ENCODE results near the gene ZNF324.
"Not testable (repeated sequence)": the region's sequence is repeated elsewhere in the genome, so short reads cannot be mapped to it uniquely, and the experiment has no call there.

Gene ZNF324

DNA sequence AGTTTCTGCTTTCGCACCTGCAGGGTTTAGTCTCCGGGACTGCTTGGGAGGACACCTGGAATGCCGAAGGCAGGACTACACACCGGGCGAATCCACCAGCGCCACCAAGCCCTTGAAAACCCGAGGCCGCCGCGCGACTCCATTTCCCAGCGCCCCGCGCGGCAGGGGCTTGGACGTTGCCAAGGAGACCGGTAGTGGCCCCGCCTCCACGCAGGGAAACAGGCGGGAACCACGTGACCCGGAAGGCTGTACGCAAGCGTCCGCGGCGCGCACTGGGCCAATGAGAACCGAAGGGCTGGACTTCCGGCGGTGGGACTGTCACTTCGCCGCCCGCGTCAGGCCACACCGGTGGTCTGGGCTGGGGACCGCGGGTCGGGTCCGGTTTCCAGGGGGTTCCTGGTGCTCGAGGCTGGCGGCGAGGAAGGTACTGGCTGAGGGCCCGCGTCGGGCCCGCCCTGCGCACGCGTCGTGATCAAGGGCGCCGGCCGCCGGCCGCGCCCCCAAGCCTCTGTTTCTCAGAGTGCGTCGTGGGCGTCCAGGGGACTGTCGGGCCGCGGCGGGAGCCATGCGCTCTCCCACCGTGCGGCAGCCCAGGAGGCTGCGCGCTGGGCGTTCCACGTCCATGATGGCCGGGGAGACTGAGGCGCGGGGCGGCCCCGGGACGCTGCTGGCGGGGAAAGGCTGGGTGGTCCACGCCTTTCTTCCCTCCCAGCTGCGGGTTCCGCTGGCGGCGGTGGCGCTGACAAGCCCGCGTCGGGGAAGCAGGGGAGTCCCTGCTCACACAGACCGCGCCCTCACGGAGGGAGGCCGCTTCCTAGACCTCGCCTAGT is at the start of gene ZNF324:
Gene ZNF324 (plus strand): TSS at position 321 of the 830 bp plus-strand sequence. CDS start 2,106 bp downstream, outside the sequence.
- peak; percentile 97 to 98 for ATAC-seq

DNA sequence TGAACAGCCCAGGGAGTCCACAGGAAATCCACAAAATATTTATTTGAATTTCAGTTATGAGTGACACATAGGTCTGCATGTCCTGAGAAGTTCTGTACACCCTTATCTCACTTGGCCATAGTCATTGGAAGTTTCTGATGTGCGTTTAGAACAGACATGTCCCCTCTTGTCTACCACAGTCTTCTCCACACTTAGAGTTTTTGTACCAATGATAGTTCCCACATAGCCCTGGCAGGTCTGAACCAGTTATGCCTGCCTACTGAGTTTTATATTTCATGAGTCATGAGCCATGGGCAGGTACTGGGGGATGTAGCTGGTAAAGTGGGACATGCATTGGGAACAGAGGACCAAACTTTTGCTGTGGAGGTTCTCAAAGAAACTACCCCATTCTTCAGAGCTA is 38.3 kb upstream of the ZNF324 start:
- ATAC-seq: no peak

DNA sequence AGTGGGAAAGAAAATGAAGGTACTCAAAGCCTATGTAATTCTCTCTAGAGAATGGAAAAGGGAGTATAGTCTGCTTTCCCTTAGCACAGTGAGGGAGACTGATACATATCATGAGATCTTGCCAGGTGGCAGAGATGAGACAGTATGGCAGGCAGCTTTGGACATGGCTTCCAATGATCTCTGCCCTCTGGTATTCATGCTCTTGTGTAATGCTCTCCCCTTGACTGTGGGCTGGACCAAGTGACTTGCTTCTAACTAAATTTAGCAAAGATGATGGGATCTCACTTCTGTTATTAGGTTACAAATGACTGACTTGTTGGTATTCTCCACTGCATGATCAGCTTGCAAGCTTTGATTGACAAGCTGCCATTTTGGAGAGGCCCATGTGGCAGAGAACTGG is 37.1 kb upstream of the ZNF324 start:
- no peak for ATAC-seq

DNA sequence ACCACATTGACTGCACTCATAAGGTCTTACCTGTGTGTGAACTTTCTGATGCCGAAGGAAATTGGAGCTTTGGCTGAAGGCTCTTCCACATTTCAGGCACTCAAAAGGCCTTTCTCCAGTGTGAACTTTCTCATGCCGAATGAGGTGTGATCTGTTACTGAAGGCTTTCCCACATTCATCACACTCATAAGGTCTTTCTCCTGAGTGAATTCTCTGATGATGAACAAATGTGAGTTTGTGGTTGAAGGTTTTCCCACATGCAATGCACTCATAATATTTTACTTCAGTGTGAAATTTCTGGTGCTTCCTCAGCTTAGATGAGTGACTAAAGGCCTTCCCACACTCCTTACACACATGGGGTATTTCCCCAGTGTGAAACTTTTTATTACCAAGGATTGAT is 32.7 kb upstream of the ZNF324 start:
- ATAC-seq: no peak

DNA sequence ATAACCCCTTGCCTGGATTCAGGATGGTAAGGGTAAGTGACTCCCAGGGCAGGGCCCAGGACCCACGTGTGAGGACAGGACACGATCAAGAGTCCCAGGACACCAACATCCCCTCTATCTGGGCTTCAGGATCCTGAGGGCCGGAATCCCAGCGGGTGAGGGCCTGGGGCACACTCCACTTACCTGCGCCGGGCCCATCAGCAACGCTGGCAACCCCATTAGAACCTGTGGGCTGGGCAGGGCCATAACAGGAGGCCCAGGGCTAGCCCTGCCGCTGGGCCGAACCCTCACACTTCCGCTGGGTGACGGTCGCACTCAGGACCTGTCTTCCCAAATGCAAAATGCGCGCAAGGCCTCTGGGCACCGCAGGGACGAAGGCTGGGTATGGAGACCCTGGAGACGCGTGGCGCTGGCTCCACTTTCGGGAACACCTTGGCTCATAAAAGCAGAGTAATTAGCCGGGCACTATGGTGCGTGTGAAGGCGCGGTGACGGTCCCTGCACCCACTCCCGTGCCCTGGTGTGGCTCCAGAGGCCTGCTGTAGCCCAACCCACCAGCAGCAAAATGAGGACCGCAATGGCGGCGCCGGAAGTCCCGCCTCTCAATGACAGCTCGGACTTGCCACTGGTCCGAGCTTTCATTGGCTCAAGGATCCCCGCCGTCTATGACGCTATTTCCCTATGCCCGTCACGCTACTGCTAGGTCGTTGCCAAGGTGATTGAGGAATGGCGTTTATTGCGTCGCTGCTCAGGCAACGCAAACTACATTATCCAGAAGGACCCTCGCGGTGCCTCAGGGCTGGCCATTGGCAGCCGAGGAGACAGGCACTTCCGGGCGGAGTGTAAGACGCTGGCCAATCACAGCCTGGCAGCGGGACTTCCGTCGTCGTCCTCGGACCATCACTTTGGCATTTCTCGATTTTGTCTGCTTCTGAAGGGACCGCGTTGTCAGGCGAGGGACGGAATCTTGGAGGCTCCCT is 27.0 kb upstream of the ZNF324 start, which contains the start of gene ZNF132:
Gene ZNF132 (minus strand): TSS at position 578 of the 979 bp plus-strand sequence. CDS start 332 bp downstream, at position 246.
- ATAC-seq: peak; percentile 99

DNA sequence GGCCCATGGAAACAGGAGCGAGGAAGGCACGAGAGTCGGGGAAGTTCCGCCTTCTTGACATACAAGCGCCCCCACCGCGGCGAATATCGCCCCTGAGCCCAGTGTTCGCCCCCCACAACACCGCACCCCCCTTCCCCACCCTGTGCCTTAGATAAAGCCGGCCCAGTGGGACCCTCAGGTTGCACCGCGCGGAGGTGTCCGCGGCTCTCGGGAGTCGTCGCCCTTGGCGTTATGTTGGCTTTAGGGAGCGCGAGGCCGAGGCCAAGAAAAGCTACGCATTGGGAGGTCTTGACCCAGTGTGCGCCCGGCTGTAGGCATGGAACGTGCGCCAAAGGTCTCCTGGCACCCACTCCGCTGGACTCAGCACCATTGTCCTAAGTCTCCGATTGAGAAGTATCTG is 26.3 kb upstream of the ZNF324 start:
- no peak for ATAC-seq

DNA sequence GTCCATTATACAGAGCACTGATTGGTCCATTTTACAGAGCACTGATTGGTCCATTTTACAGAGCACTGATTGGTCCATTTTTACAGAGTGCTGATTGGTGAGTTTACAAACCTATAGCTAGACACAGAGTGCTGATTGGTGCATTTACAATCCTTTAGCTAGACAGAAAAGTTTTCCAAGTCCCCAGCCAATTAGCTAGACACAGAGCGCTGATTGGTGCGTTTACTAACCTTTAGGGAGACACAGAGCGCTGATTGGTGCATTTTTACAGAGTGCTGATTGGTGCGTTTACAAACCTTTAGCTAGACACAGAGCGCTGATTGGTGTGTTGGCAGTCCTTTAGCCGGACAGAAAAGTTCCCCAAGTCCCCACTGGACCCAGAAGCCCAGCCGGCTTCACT is 23.9 kb upstream of the ZNF324 start:
- not testable (repeated sequence) for ATAC-seq

DNA sequence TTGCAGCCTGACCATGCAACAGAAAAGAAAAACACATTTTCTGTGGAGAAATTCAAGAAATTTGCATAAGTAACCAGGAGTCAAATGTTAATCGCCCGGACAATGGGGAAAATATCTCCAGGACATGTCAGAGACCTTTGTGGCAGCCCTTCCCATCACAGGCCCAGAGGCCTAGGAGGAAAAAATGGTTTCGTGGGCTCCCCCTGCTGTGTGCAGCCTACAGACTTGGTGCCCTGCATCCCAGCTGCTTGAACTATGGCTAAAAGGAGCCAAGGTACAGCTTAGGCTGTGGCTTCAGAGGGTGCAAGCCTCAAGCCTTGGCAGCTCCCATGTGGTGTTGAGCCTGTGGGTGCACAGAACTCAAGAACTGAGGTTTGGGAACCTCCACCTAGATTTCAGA is 18.0 kb upstream of the ZNF324 start:
- ATAC-seq: not testable (repeated sequence)

DNA sequence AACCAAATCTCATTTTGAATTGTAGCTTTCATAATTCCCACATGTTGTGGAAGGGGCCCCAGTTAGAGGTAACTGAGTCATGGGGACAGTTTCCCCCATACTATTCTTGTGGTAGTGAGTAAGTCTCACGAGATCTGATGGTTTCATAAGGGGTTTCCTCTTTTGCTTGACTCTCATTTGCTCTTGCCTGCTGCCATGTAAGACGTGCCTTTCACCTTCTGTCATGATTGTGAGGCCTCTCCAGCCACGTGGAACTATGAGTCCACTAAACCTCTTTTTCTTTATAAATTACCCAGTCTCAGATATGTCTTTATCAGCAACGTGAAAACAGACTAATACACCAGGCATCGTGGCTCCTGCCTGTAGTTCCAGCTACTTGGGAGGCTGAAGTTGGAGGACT is 16.9 kb upstream of the ZNF324 start:
- not testable (repeated sequence) for ATAC-seq

DNA sequence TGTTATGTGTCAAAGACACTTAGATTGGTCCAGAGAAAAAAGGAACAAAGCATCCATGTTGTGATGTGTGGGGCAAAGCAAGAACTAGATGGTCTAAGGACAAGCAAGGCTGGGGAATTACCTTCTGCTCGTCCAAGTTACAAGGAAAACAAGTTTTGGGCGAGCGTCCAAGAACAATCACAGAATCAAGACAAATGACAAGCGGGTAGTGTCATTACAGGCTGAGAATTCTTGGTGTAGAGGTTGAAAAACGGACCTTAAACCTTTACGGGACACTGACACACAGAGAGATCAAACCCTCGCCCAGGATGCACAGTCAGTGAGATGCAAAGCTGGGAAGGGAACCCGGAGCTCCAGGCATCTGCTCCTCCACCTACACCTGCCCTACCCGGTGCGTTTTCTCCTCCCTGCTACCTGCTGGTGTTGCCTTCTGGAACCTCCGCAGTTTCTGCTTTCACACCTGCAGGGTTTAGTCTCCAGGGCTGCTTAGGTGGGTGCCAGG is 16.0 kb upstream of the ZNF324 start:
- ATAC-seq: peak; percentile 5 to 8

DNA sequence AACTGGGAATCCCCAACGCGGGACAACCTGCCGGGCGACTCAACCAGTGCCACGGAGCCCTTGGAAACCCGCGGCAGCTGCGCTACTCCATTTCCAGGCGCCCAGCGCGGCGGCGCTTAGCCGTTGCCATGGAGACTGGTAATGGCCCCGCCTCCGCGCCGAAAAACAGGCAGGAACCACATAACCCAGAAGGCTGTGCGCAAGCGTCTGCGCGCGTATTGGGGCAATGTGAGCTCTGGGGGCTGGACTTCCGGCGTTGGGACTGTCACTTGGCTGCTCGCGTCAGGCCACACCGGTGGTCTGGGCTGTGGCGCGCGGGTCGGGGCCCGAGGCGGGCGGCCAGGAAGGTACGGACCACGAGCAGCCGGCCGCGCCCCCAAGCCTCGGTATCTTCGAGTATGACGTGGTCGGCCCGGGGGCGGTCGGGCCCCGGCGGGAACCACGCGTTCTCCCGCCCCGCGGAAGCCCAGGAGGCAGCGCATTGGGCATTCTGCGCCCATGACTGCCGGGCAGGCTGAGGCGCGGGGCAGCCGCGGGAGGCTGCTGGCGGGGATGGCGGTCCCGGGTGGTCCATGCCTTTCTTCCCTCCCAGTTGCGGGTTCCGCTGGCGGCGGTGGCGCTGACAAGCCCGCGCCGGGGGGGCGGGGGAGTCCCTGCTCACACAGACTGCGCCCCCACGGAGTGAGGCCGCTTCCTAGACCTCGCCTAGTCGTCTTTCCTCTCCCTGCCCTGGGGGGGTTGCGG is 15.3 kb upstream of the ZNF324 start, which contains the start of gene ZNF324B:
Gene ZNF324B (plus strand): TSS at position 265 of the 744 bp plus-strand sequence. CDS start 2,080 bp downstream, outside the sequence.
- peak; percentile 98 to 99 for ATAC-seq

DNA sequence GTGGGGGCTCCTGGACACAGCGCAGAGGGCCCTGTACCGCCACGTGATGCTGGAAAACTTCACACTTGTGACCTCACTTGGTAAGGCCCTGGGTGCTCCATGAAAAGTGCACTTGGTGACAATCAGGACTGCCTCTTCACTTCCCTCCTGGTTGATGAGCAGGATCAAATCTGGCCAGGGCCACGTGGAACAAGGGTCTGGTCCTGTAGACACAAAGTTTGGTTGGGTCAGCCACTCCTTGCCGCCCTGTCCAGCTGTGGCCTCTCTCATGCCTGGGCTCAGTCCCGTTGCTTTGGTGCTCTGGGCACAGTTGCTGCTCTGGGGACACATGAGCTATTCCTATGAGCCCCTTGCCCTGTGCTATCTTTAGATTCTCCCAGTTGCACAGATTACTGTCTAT is 13.1 kb upstream of the ZNF324 start:
- ATAC-seq: no peak

DNA sequence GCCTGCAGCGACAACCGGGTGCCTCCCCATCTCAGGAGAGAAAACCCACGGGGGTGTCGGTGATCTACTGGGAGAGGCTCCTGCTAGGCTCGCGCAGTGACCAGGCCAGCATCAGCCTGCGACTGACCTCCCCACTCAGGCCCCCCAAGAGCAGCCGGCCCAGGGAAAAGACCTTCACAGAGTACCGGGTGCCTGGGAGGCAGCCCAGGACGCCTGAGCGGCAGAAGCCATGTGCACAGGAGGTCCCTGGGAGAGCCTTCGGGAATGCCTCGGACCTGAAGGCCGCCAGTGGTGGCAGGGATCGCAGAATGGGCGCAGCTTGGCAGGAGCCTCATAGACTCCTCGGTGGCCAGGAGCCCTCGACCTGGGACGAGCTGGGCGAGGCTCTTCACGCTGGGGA is 11.6 kb upstream of the ZNF324 start:
- ATAC-seq: no peak

DNA sequence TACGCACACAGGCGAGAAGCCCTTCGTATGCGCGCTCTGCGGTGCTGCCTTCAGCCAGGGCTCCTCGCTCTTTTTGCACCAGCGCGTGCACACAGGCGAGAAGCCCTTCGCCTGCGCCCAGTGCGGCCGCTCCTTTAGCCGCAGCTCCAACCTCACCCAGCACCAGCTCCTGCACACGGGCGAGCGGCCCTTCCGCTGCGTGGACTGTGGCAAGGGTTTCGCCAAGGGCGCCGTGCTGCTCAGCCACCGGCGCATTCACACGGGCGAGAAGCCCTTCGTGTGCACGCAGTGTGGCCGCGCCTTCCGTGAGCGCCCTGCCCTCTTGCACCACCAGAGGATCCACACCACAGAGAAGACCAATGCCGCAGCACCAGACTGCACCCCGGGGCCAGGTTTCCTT is 10.8 kb upstream of the ZNF324 start:
- ATAC-seq: no peak

DNA sequence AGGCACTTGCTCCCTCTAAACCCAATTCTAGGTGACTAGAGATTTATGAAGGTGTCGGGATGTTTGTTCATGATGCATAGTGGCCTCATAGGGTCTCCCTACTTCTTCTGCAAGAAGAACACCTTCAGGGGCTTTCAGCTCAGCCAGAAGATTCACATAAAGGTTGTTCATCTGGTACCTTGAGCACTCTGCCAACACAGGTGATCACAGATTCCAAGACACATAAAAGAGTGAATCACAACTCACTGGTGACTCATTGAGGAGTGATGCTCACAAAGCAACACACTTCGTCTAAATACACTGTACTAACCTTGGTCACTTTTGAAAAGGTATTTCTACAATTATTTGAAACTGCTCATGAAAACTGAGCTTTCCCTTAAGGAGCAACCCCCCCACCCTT is 6.8 kb upstream of the ZNF324 start:
- ATAC-seq: peak; percentile 55 to 56

DNA sequence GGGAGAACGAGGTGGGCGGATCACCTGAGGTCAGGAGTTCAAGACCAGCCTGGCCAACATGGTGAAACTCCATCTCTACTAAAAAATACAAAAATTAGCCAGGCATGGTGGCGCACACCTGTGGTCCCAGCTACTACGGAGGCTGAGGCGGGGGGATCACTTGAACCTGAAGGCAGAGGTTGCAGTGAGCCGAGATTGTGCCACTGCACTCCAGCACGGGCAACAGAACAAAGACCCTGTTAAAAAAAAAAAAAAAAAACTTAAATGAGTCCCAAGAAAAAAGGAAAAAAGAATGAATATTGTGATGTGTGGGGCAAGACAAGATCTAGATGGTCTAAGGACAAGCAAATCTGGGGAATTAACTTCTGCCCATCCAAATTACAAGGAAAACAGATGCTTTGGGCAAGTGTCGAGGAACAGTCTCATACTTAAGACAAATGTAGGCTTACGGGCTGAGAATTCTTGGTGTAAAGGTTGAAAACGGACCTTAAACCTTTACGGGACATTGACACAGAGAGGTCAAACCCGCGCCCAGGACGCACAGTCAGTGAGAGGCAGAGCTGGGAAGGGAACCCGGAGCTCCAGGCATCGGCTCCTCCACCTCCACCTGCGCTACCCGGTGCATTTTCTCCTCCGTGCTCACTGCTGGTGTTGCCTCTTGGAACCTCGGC is 656 bp upstream of the ZNF324 start:
- ATAC-seq: peak; percentile 4 to 12

DNA sequence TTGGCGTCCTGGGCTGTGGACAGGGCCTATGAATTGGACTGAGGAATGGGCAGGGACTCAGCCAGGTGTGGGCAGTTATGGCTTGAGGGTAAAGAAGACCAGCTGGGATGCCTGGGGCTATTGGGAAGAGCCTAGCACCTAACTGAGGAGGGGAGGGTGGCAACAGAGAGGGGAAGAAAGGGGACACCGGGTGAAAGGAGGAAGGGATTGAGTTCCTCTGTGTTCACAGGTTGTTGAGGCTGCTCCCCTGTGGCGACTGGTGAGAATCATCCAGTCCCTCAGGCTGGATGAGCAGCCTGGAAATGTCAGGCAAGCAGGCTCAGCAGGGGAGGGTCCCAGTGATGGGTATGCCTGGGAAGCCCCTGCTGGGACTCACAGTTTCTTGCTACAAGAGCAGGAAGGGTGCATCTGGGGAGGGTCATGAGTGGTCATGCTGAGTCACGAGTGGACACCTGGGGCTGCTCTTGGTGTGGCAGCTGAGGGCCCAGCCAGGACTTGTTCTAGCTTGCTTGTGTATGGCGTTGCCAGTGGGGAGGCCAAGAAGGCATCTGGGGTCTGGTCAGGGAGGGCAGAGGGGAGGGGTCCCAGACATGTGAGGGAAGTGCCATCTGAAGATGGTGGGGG is 1.4 kb downstream of the ZNF324 start:
- ATAC-seq: no peak

DNA sequence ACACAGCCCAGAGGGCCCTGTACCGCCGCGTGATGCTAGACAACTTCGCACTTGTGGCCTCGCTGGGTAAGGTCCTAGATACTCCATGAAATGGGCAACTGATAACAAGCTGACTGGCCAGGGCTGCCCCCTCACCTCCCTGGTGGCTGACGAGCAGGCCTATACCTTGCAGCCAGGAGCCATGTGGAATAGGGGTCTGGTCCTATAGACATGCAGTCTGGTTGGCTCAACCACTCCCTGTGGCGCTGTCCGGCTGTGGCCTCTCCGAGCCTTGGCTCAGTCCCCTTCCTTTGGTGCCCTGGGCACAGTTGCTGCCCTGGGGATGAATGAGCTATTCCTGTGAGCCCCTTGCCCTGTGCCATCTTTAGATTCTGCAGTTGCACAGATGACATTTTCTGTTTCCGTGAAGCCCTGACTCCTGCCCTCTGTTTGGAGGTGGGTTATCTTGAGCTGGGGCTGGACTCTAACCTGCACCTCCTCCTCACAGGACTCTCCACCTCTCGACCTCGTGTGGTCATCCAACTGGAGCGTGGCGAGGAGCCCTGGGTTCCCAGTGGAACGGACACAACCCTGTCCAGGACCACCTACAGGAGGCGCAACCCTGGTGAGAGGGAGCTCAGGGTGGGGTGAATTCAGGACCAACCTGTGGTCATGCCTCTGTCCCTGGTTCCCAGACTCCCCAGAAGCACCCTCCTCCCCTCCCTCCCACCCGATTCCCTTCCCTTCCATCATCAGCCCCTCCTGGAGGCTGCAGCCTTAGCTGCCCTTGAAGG is 2.5 kb downstream of the ZNF324 start:
- no peak for ATAC-seq

DNA sequence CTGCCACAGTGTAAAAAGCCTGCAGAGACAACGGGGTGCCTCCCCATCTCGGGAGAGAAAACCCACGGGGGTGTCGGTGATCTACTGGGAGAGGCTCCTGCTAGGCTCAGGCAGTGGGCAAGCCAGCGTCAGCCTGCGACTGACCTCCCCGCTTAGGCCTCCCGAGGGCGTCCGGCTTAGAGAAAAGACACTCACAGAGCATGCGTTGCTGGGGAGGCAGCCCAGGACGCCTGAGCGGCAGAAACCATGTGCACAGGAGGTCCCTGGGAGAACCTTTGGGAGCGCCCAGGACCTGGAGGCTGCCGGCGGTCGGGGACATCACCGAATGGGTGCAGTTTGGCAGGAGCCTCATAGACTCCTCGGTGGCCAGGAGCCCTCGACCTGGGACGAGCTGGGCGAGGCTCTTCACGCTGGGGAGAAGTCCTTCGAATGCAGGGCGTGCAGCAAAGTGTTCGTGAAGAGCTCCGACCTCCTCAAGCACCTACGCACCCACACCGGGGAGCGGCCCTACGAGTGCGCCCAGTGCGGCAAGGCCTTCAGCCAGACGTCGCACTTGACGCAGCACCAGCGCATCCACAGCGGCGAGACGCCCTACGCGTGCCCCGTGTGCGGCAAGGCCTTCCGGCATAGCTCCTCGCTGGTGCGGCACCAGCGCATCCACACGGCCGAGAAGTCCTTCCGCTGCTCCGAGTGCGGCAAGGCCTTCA is 4.1 kb downstream of the ZNF324 start:
- ATAC-seq: not testable (repeated sequence)

DNA sequence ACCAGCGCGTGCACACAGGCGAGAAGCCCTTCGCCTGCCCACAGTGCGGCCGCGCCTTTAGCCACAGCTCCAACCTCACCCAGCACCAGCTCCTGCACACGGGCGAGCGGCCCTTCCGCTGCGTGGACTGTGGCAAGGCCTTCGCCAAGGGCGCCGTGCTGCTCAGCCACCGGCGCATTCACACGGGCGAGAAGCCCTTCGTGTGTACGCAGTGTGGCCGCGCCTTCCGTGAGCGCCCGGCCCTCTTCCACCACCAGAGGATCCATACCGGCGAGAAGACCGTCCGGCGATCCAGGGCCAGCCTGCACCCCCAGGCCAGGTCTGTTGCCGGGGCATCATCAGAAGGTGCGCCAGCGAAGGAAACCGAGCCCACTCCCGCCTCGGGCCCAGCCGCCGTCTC is 4.9 kb downstream of the ZNF324 start:
- ATAC-seq: no peak
